GM08714 (cell line): ENCODE measurements around the gene FARSB.

Experiments used
- H3K4me3 ChIP-seq: fragments of 200-500 bp; sonication (Bioruptor generic); 2 replicates; pipeline ENCODE4 v1.5.1; 2014; ENCODE audit warnings: mild to moderate bottlenecking, low read length, inconsistent platforms
- ZNF274 ChIP-seq: IDR thresholded peaks from 2 replicates; pipeline ENCODE4 v1.6.1; 2012; ENCODE audit warnings: mild to moderate bottlenecking, low read depth, low read length

The FARSB gene

DNA sequence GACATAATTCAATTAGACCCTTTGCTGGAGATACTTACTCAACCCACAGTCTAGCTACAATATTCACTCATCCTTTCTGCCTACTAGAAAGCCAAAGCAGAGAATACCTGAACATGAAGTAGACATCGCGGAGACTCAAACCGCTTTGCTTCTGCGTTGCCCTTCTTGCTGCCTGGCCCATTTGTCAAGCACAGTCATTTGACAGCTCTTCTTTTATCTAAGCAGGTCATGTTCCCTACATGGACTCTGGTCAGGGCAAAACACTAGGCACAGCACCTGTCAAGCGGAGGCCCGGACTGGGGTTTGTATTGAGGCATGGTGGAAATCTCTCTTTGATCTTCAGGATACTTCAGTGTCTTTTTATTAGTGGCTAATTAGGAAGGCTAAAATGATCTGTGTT lies 89.7 kb downstream of the FARSB start:
- H3K4me3 ChIP-seq: no peak overlapping the region
- TF ChIP-seq ZNF274: no peak

DNA sequence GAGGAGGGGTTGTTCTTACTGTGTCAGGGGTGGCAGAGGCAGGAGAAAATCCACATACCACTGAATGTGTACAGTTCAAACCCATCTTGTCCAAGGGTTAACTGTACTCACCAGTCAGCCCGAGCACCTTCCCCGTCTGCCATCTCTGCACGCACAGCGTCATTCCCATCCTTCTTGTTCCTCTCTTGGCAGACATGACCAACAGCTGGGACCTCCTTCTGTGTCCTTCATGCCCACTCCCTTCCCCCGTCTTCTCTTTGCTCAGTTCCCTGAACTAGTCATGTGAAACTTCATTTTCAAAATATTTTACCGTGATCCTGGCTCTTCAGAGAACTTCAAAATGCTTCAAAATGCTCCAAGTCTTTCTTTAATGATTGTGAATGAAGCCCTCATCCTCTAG lies 92.0 kb downstream of the FARSB start:
- H3K4me3 ChIP-seq: no peak overlapping the region
- TF ChIP-seq ZNF274: no peak

DNA sequence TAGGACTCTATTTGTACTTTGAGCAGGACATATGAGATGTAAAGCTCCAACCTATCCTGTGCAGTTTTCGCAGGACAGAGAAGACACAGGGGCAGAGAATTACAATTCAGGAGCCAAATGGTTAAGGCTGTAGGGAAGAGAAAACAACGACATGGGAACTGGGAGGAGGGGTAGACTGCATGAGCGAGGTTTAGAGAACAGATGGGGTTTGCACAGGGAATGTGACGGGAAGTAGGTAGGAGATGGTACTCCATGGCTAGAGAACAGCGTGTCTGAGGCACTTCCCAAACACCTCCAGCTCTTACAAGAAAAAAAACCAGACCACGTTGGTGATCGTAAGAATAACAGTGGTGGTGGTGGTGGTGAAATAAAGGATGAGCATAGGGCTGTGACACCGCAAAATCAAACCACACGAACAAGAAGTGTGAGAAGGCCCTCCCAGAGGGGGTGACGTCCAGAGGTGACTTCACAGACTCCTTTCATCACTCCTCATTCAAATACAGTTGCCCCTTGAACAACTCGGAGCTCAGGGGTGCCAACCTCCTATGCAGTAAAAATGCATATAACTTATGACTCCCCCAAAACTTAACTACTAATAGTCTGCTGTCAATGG lies 92.7 kb downstream of the FARSB start:
- H3K4me3 ChIP-seq: no peak overlapping the region
- no peak for TF ChIP-seq ZNF274

DNA sequence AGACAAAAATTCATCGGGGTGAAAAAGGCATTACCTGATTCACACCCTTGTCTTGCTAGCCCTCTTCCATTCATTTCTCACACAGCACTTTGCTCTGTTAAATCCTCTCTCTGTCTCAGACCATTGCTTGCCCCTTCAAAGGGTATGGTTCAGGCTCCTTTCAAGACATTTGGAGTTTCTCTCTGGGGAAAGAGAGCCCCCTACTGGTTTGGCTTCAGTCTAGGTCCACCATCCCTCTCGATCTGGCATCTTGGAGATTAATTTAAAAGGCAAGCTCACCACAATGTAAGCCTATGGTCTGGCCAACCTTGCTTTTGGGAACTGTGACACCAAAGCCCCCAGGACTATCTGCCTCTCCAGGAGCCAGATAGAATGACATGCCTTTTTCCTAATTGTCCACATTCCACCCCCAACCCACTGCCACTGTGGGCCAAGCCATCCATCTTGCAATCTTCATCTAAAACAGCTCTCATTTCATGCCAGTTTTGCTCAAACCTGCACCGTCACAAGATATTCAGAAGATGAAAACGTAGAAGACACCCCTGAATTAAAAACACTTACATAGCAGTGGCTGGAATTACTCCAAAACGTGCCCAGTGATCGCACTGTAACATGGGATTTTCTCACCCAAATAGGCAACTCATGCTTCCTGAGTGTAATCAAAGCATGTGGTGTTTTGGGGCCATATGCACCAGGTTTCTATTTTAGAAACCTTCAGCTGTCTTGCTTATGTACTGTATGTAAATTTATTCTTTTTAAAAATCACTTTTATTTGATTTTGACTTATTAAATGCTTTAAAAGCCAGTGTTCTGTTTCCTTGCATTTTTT lies 93.9 kb downstream of the FARSB start:
- no peak for TF ChIP-seq ZNF274
- no peak overlapping the region for H3K4me3 ChIP-seq

DNA sequence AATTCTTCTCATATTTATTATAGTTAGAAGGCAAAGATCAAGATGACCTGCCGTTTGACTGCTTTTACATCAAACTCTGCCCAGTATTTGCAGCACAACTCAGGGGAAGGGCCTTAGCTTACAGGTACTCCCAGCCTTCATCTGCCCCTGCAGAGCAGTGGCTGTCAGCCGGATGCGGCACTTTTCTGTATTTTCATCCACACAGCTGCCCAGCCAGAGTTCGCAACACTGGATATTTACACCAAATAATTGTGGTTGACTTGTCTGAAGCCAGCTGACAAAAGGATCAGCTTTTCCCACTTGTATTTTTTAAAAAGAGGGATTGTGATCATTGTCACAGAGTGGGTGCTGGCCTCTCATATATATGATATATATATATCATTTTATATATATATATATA lies 94.7 kb downstream of the FARSB start:
- no peak for TF ChIP-seq ZNF274
- no peak overlapping the region for H3K4me3 ChIP-seq

DNA sequence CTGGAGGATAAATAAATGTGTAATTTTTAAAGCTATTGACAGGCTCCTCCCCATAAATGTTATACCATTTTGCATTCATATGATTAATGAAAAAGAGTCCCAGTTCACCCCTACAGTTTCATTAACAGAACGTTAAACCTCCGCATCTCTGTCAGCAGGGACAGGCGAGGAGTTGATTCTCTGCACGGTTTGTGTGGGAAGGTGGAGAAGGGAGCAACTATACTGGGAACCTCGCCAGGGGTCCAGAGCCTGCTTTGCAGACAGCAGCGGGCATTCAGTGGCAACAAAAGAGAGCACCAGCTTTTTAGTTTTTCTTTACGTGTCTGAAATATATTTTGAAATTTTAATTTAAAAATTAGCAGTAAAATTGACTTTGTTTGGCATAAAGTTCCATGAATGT lies 101.4 kb downstream of the FARSB start:
- H3K4me3 ChIP-seq: no peak overlapping the region
- no peak for TF ChIP-seq ZNF274

DNA sequence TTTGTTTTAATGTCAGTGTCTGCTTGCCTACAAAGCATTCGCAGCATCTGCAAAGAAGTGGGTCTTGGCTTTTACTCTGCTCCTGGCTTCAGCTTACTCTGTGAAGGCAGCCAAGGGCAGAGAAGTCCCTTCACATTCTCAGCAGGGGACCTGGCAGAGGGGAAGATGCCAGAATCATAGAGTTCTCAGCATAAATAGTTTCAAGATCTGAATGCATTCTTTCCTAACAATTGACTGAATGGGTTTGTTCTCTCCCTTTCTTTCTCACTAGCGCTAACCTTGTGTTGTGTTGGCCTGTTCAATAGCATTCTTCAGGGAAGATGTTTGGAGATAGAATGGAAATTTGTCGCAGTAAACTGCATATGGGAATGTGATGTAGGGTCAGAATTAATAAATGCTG lies 106.9 kb downstream of the FARSB start:
- TF ChIP-seq ZNF274: no peak

DNA sequence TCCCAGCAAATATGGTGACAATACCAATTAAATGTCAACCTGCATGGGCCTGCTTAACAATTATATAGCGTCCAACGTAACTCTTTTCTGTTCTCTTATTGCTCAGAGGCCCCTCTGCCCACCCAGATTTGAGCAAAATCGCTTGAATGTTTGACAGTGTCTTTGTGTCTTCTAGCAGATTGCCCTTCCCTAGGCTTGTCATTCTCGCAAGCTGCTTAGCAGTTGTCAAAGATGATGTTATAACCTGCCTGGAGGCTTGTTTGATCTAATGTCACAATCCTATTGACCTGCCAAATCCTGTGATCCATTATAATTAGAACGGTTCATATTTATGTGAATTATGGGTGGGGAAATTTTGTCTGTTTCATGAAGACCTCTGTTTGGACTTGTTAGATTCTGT lies 108.8 kb downstream of the FARSB start:
- no peak overlapping the region for H3K4me3 ChIP-seq
- no peak for TF ChIP-seq ZNF274

More for the DNA sequence above, 106.9 kb downstream of the FARSB start:
- no peak overlapping the region for H3K4me3 ChIP-seq

DNA sequence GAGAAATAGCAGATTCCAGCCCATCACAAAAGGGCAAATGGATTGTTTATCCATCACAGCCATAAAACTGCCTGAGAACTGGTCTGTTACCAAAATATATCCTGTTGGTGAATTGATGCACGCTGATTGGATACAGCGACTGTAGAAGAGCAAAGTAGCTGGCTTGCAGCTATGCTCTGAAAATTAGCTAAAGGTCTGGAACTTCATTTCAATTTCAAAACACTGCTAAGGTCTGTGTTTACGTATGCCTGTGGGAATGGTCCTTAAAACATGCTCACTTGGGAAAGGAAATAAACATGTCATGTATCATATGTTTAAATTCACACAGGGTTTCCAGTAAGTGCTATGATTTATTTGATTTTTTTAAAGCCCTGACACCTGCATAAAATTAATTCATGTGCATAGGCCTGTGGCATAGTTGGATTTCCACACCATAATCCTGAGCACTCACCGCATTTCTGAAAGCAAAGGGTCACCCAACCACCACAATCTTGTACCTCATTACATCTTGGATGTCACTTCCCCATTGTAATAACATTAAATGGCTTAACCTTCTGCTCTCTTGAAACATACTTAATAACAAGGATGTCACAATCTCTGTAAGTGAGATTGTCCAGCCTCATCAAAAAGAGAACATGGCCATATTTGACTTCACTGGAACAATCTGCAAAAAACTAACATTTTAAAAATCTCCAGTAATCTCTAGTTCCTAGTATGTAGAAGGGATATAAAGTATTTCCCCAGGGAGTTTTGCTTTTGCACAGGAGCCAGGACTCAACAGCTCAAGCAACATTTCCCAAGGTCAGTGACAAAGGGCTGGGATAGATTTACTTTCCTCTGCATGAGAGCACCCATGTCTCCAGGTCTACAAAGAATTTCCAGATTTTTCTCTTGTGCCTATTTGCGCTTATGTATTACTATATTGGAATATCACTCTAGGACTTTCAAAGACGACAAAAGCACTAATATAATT lies 109.8 kb downstream of the FARSB start:
- no peak for TF ChIP-seq ZNF274
- H3K4me3 ChIP-seq: no peak overlapping the region

DNA sequence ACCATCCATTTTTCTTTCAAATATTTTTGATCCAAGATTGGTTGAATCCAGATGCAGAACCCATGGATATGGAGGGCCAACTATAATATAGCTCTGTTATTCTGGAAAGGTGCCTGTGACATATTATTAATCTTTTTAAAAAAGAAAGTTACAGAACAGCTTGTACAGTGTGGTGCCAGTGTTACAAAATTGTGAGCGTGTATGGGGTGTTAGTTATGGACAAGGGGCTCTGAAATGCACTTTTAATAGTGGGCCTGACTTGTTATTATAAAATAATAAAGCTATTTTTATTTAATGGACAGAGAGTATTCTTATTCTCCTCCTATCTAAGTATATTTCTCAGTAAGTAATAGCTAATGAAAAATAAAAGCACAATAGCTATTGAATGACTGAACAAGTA lies 111.2 kb downstream of the FARSB start:
- no peak for TF ChIP-seq ZNF274
- no peak overlapping the region for H3K4me3 ChIP-seq

DNA sequence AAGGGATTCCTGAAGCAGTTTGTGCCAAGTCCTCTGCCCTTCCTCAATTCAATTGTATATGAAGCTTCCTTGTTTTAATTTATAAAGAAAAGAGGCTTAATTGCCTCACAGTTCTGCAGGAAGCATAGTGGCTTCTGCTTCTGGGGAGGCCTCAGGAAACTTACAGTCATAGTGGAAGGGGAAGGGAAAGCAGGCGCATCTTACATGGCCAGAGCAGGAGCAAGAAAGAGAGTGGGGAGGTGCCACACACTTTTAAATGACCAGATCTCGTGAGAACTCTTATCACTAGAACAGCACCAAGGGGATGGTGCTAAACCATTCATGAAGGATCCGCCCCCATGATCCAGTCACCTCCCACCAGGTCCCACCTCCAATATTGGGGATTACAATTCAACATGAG lies 117.4 kb downstream of the FARSB start:
- H3K4me3 ChIP-seq: no peak overlapping the region
- TF ChIP-seq ZNF274: no peak

DNA sequence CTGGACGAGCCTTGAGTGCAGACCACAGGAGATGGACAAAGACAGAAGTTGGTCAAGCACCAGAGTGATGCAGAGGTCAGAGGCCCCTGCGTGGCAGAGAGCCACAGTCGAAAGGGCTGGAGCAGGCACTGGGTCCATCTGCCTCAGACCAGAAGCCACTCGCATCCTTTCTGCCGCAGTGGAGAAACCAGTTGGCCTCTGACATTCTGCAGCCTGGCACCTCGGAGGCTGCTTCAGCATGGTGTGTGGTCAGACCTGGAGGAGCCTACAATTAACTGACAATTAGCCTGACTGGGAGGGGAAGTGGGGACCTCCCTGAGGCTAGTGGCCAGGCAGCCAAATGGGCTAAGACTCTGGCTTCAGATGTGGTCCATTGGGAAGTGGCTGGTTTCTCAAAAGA lies 120.4 kb downstream of the FARSB start:
- no peak for TF ChIP-seq ZNF274
- H3K4me3 ChIP-seq: no peak overlapping the region

DNA sequence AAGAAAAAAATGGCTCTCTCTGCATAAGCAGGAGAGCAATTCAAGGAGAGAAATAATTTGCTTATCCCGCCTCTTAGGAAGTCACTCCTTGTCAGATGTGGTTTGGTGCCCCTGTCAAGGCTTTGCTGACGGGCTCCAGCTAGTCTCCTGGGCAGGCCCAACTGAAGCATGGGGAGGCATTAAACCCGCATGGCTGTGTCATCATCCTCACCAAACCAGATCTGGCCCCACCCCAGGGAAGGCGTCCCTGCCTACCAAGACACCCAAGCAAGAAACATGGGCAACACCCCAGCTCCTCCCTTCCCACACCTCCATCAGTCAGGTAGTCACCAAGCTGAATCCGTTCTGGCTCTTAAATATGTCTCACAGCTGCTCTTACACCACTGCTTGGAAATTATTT lies 123.6 kb downstream of the FARSB start:
- no peak overlapping the region for H3K4me3 ChIP-seq
- no peak for TF ChIP-seq ZNF274

DNA sequence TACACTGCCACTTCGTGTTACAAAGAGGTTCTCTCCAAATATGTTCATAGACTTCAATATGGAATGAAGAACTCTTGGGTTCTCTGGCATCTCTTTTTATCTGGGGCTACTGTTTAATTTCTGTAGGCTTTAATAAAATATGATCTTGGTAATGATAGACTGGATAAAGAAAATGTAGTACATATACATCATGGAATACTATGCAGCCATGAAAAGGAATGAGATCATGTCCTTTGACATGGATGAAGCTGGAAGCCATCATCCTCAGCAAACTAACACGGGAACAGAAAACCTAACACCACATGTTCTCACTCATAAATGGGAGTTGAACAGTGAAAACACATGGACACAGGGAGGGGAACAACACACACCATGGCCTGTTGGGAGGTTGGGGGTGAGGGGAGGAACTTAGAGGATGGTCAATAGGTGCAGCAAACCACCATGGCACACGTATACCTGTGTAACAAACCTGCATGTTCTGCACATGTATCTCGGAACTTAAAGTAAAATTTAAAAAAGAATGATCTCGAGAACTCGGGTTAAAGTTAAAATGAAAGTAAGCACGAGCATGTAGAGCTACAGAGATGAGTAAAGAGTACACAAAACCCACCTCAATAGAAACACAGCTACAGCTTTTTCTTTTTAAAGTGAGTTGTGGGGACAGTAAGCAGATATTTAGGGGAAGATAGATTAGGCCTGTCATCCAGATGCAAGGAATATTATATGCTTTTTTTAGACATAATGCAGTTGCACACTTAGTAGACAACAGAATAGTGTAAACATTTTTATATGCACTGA lies 129.2 kb downstream of the FARSB start:
- H3K4me3 ChIP-seq: no peak overlapping the region
- no peak for TF ChIP-seq ZNF274

DNA sequence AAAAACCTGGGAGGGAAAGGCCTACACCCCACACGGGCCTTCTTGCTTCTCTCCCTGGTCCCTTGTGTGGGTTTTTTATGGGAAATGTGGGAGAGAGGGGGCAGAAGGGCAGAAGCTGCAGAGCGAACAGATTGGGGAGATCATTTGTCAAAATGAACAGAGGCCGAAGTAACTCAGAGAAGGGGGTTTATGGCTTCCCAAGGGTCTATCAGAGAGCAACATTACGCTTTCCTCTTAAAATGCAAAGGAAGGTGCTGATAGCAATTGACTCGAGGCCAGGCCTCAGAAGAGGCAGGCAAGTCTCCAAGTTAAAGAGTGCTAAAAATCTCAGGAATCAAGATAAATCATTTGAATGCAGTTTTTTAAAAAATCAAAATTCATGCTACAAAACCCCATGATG lies 130.1 kb downstream of the FARSB start:
- TF ChIP-seq ZNF274: no peak

More for the DNA sequence above, 130.1 kb downstream of the FARSB start:
- H3K4me3 ChIP-seq: no peak overlapping the region
